CD4-positive, alpha-beta T cell treated with Interleukin-12 subunit alpha and Interleukin-12 subunit beta, for 1 hour (primary cell): Measurements from ENCODE around the gene STX11.

ENCODE experiments used
- DNase-seq: peaks from one replicate; pipeline ENCODE4 v3.0.0-alpha.2; 2020

Gene STX11

GRCh38 chr6:144143106-144143505 is 7.2 kb upstream of the STX11 start:
- DNase-seq = no peak

- DNase-seq = no peak
Measured at GRCh38 chr6:144143878-144144277, 6.4 kb upstream of the STX11 start.

GRCh38 chr6:144144996-144145395 is 5.3 kb upstream of the STX11 start:
- DNase-seq = no peak

GRCh38 chr6:144145541-144145940 is 4.8 kb upstream of the STX11 start:
- no peak for DNase-seq

GRCh38 chr6:144148886-144149285 is 1.4 kb upstream of the STX11 start:
- DNase-seq = no peak

GRCh38 chr6:144149558-144149893 is 791 bp upstream of the STX11 start:
- no peak for DNase-seq

GRCh38 chr6:144150710-144151657 is 667 bp downstream of the STX11 start:
- DNase-seq = peak; percentile 81

GRCh38 chr6:144152334-144152900 is 2.1 kb downstream of the STX11 start:
- peak; percentile 16 for DNase-seq

GRCh38 chr6:144153260-144153659 is 2.9 kb downstream of the STX11 start:
- DNase-seq = no peak

GRCh38 chr6:144153971-144154370 is 3.7 kb downstream of the STX11 start:
- no peak for DNase-seq

- no peak for DNase-seq
Measured at GRCh38 chr6:144155529-144155928, 5.2 kb downstream of the STX11 start.

GRCh38 chr6:144156338-144156737 is 6.0 kb downstream of the STX11 start:
- no peak for DNase-seq

- DNase-seq = no peak
Measured at GRCh38 chr6:144156991-144157390, 6.7 kb downstream of the STX11 start.

- DNase-seq = no peak
Measured at GRCh38 chr6:144158133-144158532, 7.8 kb downstream of the STX11 start.

- no peak for DNase-seq
Measured at GRCh38 chr6:144159223-144159622, 8.9 kb downstream of the STX11 start.

- no peak for DNase-seq
Measured at GRCh38 chr6:144159742-144160141, 9.4 kb downstream of the STX11 start.

- DNase-seq = no peak
Measured at GRCh38 chr6:144160431-144161005, 10.2 kb downstream of the STX11 start.

GRCh38 chr6:144161975-144162374 is 11.7 kb downstream of the STX11 start:
- no peak for DNase-seq

- no peak for DNase-seq
Measured at GRCh38 chr6:144162977-144163376, 12.7 kb downstream of the STX11 start.

- no peak for DNase-seq
Measured at GRCh38 chr6:144165784-144166183, 15.5 kb downstream of the STX11 start.

- DNase-seq = no peak
Measured at GRCh38 chr6:144170044-144170443, 19.7 kb downstream of the STX11 start.

GRCh38 chr6:144171406-144171805 is 21.1 kb downstream of the STX11 start:
- DNase-seq = no peak

- DNase-seq = no peak
Measured at GRCh38 chr6:144174006-144174405, 23.7 kb downstream of the STX11 start.

GRCh38 chr6:144176043-144176442 is 25.7 kb downstream of the STX11 start:
- DNase-seq = no peak
